DOHH2 (cell line): ENCODE measurements around the gene ARL14.

Source experiments
- EZH2phosphoT487 ChIP-seq: fragments of 200-600 bp; sonication (generic); IDR thresholded peaks from 2 replicates; pipeline ENCODE4 v1.6.1; 2017; ENCODE audit warnings: borderline replicate concordance, mild to moderate bottlenecking, antibody characterized with exemption, low read length, moderate library complexity, mixed read lengths
- TF ChIP-seq, protein P1 (sequence below): fragments of 200-600 bp; sonication (generic); IDR thresholded peaks from one replicate; pipeline ENCODE4 v1.5.1; 2014; ENCODE audit warnings: antibody characterized with exemption, mild to moderate bottlenecking, low read depth, low read length; ENCODE audit not compliant: poor library complexity, severe bottlenecking

DNA sequence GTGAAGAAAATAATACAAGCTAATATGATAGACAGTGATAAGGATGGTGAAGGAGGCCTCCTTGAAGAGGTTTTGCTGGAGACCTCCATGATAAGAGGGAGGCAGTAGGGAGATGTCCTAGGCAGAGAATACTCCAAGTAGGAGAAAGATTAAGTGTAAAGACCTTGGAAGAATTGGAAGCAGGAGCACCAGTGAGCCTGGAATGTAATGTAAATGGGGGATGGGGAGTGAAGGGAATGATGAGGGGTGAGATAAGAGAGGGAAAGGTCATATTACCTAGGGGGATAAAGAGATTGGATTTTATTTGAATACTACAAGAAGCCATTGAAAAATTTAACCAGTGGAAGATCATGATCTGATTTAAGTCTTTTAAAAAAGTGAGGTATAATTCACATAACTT, 41.7 kb upstream of the ARL14 start:
- TF ChIP-seq, protein P1, sequence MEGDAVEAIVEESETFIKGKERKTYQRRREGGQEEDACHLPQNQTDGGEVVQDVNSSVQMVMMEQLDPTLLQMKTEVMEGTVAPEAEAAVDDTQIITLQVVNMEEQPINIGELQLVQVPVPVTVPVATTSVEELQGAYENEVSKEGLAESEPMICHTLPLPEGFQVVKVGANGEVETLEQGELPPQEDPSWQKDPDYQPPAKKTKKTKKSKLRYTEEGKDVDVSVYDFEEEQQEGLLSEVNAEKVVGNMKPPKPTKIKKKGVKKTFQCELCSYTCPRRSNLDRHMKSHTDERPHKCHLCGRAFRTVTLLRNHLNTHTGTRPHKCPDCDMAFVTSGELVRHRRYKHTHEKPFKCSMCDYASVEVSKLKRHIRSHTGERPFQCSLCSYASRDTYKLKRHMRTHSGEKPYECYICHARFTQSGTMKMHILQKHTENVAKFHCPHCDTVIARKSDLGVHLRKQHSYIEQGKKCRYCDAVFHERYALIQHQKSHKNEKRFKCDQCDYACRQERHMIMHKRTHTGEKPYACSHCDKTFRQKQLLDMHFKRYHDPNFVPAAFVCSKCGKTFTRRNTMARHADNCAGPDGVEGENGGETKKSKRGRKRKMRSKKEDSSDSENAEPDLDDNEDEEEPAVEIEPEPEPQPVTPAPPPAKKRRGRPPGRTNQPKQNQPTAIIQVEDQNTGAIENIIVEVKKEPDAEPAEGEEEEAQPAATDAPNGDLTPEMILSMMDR, result no peak
- TF ChIP-seq EZH2phosphoT487, result no peak
